Measurements from ENCODE around the gene CCND3.

The CCND3 gene

DNA sequence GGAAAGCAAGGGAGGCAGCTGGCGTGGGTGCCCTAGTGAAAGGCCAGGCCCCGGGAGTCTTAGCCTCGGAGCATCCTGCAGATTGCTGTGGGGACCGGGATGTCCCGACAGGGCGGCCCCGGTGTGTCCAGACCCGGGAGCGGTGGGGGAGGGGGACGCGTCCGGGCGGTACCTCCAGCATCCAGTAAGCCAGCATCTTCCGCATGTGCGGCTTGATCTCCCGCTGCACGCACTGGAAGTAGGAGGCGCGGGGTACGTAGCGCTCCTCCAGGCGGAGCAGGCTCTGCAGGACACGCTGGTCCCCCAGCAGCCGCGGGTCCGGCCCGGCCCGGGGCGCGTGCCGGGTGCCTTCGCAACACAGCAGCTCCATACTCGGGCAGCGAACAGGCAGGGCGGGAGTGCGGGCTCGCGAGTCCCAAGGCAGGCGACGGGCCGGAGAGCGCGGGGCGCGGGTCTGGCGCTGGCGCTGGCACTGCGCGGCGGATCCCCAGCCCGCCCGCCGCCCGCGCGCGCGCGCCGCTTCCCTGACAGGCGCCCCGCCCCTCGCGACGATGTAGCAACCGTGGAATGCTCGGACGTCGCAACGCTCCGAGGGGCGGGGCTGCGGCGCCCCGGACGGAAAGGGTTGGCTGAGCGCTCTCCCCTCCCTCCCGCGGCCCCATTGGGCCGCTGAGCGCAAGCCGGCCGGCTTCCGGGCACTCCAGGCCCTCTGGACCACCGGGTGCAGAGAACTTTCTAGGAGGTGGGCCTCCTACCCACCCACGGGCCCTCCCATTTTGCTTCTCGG lies at the start of gene CCND3:
Gene CCND3, minus strand, starts transcription at position 529 of the 787 bp plus-strand sequence. Its CDS starts 159 bp downstream, at position 370.
- DNase-seq: peak; percentile 80

DNA sequence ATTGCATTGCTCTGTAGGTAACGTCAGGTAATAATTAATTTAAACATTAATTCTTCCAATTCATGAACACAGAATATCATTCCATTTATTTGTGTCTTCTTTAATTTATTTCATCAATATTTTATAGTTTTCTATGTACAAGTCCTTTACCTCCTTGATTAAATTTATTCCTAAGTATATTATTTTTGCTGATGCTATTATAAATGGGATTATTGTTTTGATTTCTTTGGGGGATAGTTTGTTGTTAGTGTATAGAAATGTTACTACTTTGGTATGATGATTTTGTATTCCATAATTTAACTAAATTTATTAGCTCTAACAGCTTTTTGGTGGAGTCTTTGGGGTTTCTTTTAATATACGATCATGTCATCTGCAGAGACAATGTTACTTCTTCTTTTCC lies 44.7 kb upstream of the CCND3 start:
- DNase-seq: no peak

DNA sequence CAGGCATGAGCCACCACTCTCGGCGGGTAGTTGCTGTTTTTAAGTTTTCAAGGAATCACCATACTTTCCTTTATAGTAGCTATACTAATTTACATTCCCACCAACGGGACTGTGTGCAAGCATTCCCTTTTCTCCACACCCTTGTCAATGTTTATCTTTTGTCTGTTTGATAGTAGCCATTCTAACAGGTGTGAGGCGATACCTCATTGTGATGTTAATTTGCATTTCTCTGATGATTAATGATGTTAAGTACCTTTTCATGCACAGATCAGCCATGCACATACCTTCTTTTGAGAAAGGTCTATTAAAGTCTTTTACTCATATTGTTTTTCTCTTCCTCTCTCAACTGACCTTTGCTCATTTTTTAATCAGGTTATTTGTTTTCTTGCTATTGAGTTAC lies 43.0 kb upstream of the CCND3 start:
- no peak for DNase-seq

DNA sequence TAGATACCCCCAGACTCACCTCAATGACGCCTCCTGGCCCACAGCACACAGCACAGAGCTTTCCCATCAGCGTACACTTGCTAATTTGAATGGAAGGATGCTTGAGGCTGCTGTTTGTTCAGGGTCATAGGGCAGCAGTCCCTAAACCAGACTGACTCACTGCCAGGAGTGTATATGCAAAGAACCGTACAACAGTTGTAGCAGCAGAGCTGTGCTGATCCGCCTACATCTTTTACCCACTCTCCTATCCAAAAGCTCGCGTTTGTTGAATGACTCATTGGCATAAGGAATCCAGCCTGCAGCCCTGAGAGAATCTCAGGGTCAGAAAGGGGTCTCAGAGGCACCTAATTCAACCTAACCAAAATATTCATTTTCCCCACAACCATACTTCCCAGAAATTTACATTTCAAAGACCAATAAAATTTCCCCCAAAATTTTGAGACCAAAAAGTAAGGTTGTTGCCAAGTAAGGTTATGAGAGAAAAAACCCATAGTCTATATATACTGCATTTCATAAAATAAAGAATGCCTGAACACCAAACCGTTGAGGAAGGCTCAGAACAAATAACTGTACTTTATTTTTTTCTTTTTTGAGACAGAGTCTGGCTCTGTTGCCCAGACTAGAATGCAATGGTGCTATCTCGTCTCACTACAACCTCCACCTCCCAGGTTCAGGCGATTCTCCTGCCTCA lies 35.3 kb upstream of the CCND3 start:
- DNase-seq: no peak

DNA sequence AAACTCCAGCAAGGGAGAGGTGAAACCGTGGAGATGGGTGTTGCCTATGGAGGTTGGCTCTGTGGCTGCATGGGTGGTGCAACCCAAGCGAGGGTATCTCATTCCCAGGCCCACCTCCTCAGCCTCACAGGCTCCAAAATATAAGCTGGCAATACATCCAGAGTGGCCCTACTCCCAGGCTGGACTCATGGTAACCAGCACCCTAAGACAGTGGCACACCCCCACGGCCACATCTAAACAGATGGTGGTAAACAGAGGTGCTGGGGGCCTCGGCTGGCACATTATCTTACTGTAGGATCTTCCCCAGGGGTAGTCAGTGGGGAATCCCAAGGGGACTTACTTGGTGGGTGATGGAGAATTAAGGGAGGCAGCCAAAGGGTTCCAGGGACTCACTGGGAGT lies 33.7 kb upstream of the CCND3 start:
- no peak for DNase-seq

DNA sequence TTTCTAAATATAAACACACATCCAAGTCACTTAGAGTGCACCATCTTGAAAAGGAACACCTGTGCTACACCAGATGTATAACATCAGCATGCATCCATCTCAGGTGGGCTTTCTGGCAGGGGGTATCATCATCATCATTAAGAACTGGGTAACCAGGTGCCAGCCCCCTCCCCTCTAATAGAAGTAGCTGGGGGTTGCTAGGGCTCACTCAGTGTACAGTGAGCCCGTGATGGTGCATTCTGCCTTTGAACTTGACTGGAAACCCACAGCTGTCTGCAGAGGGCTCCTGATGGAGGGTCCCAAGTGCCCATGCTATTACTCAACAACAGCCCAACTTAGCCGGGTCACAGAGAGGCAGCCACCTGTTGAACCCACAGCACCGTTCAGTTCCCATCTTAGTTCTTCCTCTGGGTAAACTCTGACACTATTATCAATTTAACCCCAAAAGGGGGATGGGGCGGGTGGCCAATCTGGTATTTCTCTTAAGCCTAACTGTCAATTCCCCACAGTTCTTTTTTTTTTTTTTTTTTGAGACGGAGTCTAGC lies 32.7 kb upstream of the CCND3 start:
- no peak for DNase-seq

DNA sequence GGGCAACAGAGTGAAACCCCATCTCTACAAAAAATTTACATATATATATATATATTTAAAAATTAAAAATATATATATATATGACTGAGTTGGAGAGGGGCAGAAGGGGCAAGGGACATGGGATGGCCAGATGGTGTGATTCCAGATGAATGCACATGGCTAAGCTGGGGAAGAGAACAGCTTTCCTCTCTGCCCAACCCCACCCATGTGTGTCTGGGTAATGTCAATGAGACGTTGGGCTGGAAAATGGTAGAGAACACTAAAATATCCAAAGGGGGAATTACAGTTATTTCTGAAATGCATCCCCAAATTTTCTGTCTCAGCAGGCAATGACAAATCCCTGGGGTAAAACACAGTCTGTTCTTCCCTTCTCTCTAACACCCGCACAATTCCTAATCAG lies 31.2 kb upstream of the CCND3 start:
- DNase-seq: no peak

DNA sequence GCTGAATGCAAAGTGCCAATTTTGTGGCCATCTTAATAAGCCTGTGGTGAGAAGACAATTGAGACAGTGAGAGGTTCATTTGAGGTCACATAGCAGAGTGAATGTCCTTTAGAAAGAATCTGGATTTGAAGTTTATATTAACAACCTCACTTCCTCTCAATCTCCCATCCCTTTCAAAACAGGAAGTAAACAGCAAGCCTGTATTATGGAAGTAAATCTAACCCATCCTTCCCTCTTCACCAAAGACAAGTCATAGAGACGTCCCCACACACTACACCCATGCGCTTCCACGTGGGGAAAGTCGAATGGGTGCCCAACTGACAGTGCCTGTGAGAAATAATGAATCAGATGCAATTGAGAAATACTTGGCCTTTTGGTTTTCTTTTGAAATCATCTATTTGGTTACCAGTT lies 28.8 kb upstream of the CCND3 start:
- no peak for DNase-seq

DNA sequence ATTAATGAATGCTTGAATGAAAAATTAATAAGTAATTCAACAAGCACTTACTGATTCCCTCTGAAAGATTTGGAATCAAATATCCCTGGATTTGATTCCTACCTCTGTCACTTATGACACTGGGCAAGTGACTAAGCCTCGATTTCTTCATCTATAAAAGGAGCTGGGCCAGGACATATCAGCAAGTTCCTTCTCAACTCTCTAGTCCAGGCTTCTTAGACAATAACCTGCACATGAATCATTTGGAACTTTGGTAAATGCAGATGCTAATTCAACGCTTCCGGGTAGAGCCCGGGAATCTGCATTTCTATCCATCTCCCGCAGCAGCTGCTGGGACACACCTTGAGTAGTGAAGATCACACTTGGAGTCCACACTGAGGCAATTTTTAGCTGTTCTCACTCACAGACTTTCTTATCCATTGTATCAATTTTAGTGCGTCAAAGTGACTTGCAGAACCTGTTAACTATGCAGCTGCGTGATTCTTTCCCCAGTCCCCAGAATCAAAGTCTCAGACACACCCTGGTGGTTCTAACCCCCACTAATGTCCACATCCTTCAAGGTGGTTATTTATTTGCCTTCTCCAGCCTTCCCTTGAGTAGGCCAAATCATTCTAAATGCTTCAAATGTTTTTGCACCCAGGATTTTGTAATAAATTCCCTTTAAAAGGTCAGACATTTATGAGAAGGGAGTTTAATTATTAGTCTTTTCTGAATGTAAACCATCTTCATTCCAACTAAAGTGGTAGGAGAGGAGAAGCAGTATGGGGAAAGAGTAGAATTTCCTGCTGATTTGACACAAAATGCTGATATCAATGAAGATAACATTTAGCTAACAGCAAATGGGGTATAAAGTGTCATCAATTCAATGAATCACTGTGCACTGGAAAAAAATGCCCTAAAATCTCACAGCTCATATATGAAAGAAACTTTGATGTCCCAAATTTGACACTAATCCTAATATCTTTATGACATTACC lies 26.0 kb upstream of the CCND3 start:
- no peak for DNase-seq

DNA sequence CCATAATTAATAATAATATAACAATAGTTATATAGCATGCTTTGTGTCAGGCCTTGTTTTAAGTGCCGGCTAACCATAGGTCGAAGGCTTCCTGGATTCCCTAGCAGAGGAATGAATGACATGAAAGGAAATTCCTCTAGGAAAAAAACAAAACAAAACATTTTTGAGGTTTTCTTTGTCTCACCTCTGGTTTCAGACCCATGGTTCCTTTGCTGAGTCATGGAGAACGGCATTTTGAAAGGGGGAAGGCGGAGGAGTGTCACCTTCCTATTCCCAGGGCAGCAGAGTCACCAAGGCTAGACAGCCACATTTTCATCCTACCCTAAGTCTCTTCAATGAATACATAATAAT lies 25.3 kb upstream of the CCND3 start:
- no peak for DNase-seq

DNA sequence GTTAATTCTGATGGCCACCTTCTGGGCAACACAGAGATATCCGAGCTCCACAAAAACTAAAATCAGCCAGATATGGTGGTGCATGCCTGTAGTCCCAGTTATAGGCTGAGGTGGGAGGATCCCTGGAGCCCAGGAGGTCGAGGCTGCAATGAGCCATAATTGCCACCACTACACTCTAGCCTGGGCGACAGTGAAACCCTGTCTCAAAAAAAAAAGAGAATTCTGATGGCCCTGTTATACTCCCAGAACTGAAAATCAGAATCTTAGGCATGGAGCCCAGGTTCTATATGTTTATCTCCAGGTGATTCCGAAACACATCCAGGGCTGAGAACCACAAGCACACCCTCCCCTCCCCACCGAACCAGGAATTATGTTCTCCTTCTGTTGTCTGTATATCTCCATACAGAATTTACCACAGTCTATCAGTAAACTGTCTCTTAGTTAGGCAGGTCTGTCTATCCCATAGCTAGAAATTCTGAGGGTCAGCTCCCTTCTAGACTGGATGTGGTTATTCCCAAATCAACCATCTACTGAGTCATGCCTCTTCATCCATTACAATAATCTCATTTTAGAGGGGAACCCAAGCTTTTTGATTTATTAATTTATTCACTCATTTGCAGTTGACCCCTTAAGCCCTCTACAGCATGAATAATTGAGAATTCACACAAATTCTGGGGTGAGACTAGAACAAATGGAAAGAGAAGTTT lies 24.8 kb upstream of the CCND3 start:
- DNase-seq: no peak

DNA sequence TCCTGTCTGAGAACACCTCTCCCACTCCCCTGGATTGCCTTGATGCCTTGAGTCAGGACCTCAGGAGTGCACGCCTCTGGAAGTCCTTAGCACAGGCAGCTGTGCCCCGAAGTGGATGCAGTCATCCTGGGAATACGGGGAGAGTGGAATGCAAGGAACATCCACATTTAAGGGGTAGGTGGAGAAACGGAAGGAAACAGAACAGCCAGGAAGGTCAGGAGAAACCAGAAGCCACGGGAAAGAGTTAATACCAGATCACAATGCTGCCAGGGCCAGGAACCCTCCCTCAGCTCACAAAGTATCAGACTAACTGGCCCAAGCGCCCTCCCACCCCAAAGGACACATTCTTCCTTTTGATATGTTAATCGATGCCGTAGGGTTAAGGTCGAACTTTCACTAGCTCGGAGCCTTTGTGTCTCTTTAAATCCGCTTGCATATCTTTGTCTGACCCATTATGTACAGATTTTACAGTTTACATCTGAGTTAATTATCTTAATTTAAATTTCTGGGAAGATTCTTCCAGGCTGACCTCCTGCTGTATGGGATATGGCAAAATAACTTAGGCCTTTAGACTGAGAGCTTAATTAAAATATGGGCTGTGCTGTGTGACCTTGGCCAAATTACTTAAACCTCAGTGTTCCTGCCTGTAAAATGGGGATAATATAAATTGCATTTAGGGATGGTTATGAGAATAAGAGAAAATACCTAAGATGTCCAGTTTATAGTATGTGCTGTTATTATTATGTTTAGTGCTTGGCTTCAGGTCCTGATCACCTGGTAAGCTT lies 24.0 kb upstream of the CCND3 start:
- no peak for DNase-seq

DNA sequence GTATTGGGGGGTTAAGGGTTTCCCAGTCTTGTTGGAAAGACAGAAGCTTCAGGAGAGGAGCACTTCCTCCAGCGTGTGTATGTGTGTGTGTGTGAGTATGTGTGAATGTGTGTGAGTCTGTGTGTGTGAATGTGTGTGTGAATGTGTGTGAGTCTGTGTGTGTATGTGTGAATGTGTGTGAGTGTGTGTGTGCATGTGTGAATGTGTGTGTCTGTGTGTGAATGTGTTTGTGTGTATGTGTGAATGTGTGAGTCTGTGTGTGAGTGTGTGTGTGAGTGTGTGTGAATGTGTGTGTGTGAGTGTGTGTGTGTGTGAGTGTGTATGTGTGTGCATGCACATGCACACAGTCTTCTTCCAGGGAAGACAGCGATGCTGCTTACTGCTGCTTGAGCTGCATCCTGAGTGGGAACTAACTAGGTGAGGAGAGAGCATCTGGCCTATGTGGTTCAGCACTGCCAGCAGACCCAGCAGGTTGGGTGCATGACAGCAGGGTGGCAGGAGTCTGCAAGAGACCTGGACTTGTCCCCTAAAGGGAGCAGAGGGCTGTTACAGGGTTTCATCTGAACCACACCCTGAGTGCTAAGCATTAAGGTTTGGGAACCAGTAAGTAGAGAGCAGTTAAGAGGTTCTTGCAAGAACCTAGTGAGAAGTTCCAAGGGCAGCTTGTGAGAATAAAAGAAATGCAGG lies 22.7 kb upstream of the CCND3 start:
- no peak for DNase-seq

DNA sequence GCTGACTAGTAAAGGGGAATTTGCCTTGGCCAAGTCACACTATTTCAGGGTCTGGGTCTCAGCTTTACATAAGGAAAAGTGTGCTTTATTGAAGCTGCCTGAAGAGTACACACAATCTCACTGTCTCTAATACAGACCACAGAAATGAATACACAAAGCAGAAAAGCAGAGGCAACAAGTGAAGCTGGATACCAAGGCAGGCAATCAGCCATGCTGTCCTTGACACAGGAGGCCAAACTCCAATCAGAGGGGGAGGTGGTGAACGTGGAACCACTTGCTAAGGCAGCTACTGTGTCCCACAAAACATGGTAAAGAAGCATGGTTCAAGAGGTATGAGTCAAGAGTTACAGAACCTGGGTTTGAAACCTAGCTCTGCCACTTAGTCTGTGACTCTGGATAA lies 21.8 kb upstream of the CCND3 start:
- DNase-seq: no peak

DNA sequence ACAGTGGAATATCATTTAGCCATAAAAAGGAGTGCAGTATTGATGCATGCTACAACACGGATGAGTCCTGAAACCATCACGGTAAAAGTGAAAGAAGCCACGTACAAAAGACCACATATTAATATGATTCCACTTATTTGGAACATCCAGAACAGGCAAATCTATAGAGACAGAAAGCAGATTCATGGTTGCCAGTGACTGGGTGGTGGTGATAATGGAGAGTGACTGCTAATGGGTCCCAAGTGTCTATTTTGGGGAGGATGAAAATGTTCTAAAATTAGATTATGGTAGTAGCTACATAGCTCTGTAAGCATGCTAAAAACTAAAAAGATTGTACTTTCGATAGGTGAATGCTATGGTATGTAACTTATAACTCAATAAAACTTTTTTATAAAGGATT lies 18.4 kb upstream of the CCND3 start:
- DNase-seq: no peak

DNA sequence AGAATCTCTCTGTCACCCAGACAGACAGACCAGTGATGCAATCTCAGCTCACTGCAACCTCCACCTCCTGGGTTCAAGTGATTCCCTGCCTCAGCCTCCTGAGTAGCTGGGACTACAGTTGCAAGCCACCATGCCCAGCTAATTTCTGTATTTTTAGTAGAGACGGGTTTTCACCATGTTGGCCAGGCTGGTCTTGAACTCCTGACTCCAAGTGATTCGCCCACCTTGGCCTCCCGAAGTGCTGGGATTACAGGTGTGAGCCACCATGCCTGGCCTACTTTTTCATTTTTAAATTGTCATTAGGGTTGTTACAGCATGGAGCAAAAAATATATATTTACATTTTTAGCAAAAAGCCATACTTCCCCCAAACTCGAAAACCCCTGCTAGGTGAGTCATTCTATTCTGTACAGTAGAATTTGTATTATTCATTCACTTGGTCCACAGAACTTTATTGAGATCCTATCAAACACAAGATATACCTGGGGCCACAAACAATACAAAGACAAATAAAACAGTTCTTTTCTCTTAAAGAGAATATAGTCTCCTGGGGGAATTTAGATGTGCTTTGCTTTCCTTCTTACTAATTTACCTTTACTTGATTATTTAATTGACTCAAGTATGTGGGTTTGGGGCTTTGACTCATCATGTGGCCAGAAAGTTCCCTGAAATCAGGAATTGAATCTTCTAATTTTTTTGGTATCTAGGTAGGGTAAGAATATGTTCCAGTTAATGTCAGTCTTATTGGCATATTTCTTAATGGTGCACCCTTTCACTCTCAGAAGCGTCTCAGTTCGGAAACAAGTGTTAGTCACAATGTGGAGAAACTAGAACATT lies 16.6 kb upstream of the CCND3 start:
- DNase-seq: no peak

DNA sequence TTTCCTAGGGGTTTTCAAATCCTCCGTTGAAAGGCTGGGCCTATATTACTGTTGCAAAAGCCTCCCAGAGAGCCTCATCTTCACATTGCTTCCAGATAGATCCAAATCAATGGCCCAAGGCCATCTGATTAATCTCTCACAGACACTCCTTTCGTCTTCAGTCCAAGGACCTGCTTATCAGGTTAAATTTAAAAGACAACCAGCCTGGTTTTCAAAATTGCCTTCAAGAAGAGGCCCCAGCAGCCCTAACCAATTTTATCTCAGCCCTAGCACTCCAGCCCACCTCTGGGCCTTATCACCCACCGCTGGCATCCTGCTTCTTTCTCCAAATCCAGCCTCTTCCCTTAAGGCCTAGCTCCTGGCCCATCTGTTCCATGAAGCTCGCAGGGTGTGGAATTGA lies 15.5 kb upstream of the CCND3 start:
- DNase-seq: no peak

DNA sequence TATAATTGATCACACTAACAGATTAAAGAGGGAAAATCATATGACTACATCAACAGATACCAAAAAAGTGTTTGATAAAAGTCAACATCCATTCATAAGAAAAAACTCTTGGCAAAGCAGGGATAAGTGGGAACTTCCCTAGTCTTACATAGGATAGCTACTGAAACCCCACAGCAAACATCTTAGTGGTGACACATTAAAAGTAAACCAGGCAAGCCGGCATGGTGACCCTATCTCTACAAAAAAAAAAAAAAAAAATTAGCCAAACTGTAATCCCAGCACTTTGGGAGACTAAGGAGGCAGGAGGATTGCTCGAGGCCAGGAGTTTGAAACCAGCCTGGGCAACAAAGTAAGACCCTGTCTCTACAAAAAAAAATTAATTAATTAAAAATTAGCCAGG lies 13.8 kb upstream of the CCND3 start:
- DNase-seq: no peak

DNA sequence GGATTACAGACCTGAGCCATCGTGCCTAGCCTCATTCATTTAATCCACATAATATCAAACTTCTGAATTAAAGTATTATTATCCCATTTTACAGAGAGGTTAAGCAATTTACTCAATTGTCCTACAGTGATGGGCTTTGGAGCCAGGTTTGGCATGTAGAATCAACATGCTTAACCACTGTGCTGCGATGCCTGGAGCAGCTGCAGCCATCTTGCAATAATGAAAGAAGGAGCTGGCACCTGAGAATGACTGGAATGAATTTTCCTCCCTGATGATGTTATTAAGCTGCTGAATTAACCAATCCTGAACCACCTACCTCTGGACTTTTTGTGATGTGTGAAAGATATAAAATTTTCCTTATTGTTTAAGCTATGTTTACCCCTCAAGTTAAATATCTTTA lies 13.1 kb upstream of the CCND3 start:
- DNase-seq: no peak

DNA sequence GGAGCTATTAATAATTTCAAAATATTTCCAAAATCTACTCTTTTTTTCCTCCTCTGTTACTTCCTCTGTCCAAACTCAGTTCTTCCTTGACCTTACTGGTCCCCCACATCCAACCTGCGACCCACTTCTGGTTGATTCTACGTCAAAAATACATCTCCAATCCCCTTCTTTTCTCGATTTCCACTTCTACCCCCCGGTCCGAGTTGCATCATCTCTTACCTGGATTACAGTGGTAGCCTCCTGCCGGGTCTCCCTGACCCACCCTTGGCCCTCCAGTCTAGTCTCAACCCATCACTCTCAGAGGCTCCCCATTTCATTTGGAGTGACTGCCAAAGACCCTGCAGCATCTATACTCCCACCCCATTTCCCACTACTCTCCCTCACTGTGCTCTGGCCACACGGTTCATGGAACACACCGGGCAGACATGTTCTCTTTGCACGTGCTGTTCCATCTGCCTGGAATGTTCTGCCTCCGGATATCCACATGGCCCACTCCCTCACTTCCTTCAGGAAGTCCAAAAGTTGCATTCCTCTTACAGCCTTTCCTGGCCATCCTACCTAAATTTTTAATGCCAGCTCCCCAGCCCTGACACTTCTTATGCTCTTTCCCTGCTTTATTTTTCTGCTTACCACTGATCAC lies 6.1 kb upstream of the CCND3 start:
- DNase-seq: no peak
